T-helper 1 cell treated with Interleukin-12 subunit alpha and Interleukin-12 subunit beta and Interleukin-4 antibody, amounts not matched to agents 30 μg/mL and 1 μg/mL, for 36 hours (primary cell): Measurements from ENCODE around the gene COL6A3.
A peak's percentile ranks its signal among the peaks of the same experiment; 100 is the strongest.

Source experiments
- H3K27ac Mint-ChIP-seq: one replicate; pipeline ENCODE4 v1.8.0; 2021; ENCODE audit warnings: mild to moderate bottlenecking, mixed read lengths
- H3K27me3 Mint-ChIP-seq: one replicate; pipeline ENCODE4 v1.8.0; 2021; ENCODE audit warnings: low read depth, mixed read lengths
- H3K36me3 Mint-ChIP-seq: one replicate; pipeline ENCODE4 v1.8.0; 2021; ENCODE audit warnings: low read depth, mixed read lengths
- H3K4me1 Mint-ChIP-seq: one replicate; pipeline ENCODE4 v1.8.0; 2021; ENCODE audit warnings: low read depth, mixed read lengths
- H3K4me3 Mint-ChIP-seq: one replicate; pipeline ENCODE4 v1.8.0; 2021; ENCODE audit warnings: mild to moderate bottlenecking, moderate library complexity, mixed read lengths
- H3K9me3 Mint-ChIP-seq: one replicate; pipeline ENCODE4 v1.8.0; 2021; ENCODE audit warnings: mixed read lengths

Gene COL6A3

DNA sequence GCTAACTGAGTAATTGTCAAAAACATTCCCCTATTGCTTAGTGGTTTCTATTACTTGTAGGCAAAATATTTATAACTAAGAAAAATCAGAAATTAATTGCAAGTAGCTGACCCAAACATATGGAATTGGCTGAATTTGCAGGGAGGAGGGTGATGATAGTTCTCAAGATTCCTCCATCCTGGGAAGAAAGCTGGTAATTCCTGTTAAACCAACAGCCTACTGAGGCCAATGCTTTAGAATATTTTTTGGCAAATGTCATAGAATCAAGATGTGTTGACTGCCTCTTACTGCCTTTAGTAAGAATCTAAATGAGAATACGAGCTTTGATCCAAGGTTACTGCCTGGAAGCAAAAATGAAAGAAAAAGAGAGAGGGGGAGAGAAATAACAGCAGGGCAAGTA, 120.0 kb downstream of the COL6A3 start:
- Mint-ChIP-seq H3K27ac (no peak overlapping the region), H3K36me3 (no peaks in the 10 kb centered on the region), H3K4me1 (peaks cover 4% of the 10 kb centered on the region), H3K9me3 (no peaks in the 10 kb centered on the region), H3K4me3 (no peak overlapping the region), H3K27me3 (peaks cover 25% of the 10 kb centered on the region)

DNA sequence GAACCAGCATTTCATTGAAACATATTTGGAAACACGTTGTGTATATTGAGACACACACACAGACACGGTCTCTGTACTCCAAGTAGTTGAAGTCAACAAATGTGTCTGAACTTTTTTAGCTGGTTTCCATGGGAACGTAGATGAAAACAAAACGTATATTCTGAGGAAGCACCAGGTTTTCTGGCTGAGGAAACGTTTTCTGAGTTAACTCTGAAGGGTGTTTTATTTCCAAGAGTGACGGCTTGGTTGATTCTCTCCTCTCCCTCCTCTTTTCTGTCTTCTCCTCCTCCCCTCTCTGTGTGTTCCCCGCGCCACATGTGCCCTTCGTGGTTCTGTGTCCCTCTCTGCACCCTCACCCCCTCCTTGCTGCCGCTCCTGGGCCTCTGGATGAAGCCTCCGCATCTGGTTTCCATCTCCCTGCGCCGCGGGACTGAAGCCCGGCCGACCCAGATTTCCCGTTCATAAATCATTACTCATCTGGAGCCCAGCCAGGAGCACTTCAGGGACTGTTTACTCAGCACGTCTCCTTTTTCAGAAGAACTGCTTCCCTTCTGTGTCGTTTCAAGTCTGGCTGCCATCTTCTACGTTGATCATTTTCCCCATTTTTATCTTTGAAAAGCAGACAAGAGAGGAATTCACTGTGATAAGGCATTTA, 122.7 kb downstream of the COL6A3 start:
- peaks cover 32% of the 10 kb centered on the region for H3K27me3 Mint-ChIP-seq
- no peak overlapping the region for H3K27ac Mint-ChIP-seq
- peak overlapping the region; percentile 29 for H3K4me3 Mint-ChIP-seq

DNA sequence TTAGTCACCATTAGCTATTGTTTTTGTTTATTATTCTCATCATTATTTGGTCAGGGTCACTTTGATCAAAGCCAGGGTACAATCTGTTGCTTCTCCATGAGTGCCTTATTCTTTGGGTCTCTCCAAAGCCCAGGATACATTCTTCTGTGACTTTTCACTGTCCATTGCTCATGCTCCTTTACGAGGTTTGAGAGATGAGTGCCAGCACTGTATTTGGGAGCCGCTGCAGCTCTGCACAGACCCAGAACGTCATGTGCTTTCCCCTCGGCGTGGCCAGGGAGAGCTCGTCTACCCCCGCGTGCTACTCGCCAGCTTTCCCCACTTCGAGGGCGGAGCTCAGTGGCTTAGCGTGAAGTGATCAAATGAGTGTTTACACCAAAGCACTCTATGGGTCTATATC, 123.7 kb downstream of the COL6A3 start:
- peaks cover 4% of the 10 kb centered on the region for H3K4me1 Mint-ChIP-seq
- peaks cover 3% of the 10 kb centered on the region for H3K9me3 Mint-ChIP-seq
- H3K36me3 Mint-ChIP-seq, result no peaks in the 10 kb centered on the region
- peaks cover 32% of the 10 kb centered on the region for H3K27me3 Mint-ChIP-seq
- H3K4me3 Mint-ChIP-seq, result no peak overlapping the region
- H3K27ac Mint-ChIP-seq, result no peak overlapping the region

More for the DNA sequence above, 122.7 kb downstream of the COL6A3 start:
- peaks cover 3% of the 10 kb centered on the region for H3K9me3 Mint-ChIP-seq
- no peaks in the 10 kb centered on the region for H3K36me3 Mint-ChIP-seq
- peaks cover 4% of the 10 kb centered on the region for H3K4me1 Mint-ChIP-seq

DNA sequence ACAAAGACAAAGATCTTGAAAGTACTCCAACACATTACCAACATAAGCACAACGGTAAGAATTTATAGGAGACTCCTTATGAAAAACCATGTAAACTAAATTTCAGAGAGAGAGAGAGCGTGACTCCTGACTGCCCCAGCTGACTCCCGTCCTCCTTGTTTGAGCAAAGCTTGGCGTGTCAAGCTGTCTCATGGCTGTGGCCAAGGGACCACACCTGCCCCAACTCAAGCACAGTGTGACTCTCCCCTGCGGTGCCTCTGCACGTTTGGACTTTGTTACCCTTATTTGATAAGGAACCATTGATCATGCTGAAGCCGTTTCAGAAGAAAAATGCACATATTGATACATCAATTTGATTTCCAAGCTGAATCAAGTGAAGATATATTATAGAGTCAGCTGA, 124.8 kb downstream of the COL6A3 start:
- Mint-ChIP-seq H3K9me3 (peaks cover 3% of the 10 kb centered on the region), H3K27me3 (peaks cover 27% of the 10 kb centered on the region), H3K27ac (no peak overlapping the region), H3K36me3 (no peaks in the 10 kb centered on the region), H3K4me1 (peaks cover 4% of the 10 kb centered on the region), H3K4me3 (no peak overlapping the region)

DNA sequence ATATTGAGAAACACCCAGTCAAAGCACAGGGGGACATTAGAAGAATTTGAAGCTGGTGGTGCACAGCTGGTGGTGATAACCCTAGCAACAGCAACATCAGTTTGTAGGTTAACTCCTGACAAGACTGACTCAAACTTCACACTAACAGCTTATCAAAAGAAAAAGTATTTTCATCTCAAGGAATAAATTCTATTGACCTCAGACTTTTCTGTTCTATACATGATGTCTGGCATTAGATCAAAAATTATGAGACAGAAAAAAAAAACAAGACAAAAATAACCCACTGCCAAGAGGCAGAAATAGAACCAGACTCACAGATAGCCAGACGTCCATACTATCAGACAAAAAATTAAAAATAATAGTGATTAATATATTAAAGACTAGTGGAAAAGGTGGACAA, 126.1 kb downstream of the COL6A3 start:
- Mint-ChIP-seq H3K4me1 (peaks cover 4% of the 10 kb centered on the region), H3K27ac (no peak overlapping the region), H3K36me3 (no peaks in the 10 kb centered on the region), H3K4me3 (no peak overlapping the region), H3K27me3 (peaks cover 23% of the 10 kb centered on the region), H3K9me3 (peaks cover 3% of the 10 kb centered on the region)

DNA sequence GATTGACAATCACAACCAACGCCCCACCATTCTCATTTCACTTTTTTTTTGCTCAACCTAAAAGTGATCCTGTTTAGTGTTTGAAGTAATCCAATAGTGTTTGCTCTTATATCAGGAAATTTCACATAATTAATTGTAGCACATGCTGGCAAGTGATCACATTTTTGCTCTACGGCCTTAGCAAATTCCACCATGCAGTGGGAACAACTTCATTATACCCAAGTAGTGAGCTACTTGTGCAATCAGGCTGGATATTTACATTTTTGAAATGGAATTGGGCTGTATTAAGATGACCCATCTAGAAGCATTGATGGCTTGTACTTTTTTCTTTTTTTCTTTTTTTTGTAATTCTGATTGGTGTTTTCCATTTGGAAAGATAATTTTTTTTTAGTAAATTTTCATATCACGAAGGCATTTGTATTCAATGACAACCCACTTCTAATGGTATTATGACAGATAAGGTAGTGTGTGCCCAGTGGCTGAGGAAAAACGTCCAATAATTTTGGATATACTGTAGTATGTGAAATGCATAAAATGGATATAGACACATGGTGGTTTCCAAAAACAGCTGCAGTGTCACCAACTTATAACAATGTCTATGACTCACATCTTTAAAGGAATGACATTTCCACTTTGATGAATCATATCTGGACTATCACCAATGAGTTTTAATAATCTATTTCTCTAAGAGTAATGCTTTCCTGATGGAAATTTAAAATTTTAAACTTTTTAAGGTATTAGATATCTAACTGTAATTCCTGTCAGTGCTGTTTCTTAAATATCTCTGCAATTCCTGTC, 130.6 kb downstream of the COL6A3 start:
- H3K9me3 Mint-ChIP-seq, result peaks cover 3% of the 10 kb centered on the region
- H3K27me3 Mint-ChIP-seq, result peaks cover 8% of the 10 kb centered on the region
- H3K4me1 Mint-ChIP-seq, result no peaks in the 10 kb centered on the region
- H3K4me3 Mint-ChIP-seq, result no peak overlapping the region
- H3K36me3 Mint-ChIP-seq, result no peaks in the 10 kb centered on the region
- H3K27ac Mint-ChIP-seq, result no peak overlapping the region

DNA sequence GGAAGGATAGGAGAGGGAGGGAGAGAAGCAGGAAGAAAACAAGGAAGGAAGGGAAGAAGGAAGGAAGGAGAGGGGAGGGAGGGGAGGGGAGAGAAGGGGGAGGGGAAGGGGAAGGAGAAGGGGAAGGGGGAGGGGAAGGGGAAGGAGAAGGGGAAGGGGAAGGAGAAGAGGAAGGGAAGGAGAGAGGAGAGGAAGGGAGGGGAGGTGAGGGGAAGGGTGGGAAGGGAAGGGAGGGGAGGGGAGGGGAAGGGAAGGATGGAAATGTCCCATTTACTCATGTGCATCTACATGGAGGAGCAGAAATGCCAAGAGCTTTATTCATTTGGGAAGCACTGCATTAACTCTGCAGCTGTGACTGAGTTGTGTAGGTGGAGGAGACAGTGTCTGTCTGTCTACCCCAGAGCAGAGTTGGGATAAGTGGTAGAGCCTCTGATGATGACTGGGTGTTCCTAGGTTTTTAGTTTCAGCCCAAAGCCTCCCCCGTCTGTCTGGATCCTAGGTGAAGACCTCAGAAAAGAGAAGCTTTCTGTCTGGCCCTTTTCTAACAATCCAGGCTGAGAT, 131.3 kb downstream of the COL6A3 start:
- Mint-ChIP-seq H3K27ac (no peak overlapping the region), H3K4me3 (no peak overlapping the region), H3K36me3 (no peaks in the 10 kb centered on the region), H3K27me3 (peaks cover 8% of the 10 kb centered on the region), H3K9me3 (peaks cover 3% of the 10 kb centered on the region), H3K4me1 (no peaks in the 10 kb centered on the region)

DNA sequence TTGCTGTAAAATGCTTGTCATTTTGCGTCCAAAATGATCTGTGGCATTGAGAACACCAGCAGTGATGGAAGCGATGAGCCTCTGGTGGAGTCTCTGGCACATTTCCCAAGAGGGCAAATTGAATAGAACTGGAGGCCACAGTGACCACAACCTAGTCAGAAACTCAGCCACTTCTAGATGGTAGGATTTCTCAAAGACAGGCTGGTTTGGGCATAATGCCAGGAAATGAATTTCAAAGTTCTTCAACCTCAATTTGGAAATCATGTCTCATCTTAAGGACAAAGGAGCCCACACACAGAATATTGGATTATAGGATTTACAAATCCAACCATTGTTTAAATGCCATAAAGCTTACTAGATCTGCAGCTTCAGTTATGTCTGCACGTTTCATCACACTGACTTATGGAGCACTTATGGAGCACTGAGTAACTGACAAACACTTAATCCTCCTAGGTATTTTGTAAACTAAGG, 132.1 kb downstream of the COL6A3 start:
- no peak overlapping the region for H3K27ac Mint-ChIP-seq
- no peaks in the 10 kb centered on the region for H3K36me3 Mint-ChIP-seq
- peaks cover 2% of the 10 kb centered on the region for H3K9me3 Mint-ChIP-seq
- H3K4me3 Mint-ChIP-seq, result no peak overlapping the region
- H3K4me1 Mint-ChIP-seq, result no peaks in the 10 kb centered on the region
- peaks cover 6% of the 10 kb centered on the region for H3K27me3 Mint-ChIP-seq

DNA sequence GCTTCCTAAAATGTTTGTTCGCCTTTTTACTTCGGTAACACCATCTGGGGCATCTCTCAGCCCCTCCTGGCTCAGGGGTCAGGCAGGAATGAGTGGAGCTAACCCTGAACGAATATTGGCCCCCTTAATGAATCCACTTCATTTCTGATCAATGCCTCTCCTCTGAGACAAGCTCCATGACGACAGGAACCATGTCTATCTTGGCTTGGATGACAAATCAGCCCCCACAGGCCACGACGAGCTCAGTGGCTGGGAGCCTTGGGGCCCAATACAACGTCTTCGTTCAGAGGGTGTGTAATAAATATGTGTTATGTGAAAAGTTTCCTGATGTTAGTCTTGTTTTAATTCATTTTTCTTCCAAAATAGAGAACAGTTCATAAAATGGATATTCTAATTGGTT, 133.0 kb downstream of the COL6A3 start:
- Mint-ChIP-seq H3K9me3 (no peaks in the 10 kb centered on the region), H3K4me1 (no peaks in the 10 kb centered on the region), H3K27me3 (peaks cover 12% of the 10 kb centered on the region), H3K27ac (no peak overlapping the region), H3K4me3 (no peak overlapping the region), H3K36me3 (no peaks in the 10 kb centered on the region)

DNA sequence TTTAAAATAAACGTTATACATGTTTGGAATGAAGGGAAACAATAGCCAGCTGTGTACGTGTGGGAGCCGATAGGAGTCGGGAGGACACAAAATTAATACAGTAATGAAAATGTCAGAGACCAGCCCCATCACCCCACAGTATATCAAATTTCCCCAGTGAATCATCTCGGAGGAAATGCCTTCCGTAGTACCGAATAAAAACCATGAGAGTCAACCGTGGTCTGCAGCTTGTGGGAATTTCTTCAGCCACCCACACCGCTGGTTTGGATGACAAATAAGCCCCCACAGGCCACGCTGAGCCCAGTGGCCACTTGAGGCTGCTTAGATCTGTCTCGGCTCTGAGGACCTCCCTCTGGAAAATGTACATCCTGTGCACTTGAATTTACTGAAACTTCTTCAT, 133.7 kb downstream of the COL6A3 start:
- H3K36me3 Mint-ChIP-seq, result no peaks in the 10 kb centered on the region
- H3K4me1 Mint-ChIP-seq, result no peaks in the 10 kb centered on the region
- H3K27me3 Mint-ChIP-seq, result peaks cover 14% of the 10 kb centered on the region
- no peak overlapping the region for H3K27ac Mint-ChIP-seq
- no peak overlapping the region for H3K4me3 Mint-ChIP-seq
- H3K9me3 Mint-ChIP-seq, result no peaks in the 10 kb centered on the region

DNA sequence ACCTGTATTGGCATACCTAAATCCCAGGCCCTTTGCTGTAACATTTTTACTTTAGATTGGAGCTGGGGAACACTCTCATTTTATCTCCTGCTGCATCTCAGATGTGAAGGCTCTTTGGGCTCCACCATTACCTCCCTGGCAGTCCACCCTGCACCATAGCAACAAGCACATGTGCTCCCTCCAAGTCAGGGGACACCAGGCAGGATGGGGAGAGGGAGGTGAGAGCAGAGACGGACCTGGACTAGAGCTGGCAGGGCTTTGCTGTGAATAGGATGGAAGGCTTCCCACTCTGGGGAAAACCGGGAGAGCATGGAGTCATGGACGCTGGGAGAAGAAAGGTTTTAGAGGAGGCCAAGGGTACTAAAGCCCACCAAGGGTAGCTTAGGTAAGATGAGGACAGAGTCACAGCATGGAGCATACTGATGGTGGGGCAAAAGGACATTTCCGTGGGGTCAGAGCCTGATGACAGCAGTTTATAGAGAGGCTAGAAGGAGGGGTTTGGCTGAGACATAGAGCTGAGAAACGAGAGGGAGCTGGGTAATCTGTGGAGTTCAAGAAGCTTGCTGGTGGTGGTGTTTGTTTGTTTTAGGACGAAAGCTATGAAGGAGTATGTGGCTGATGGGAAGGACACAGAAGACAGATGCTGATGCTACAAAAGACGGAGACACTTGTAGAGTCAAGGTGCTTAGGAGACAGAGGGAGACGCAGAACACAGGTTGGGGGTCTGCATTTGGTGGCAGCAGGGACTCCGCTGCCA, 134.8 kb downstream of the COL6A3 start:
- Mint-ChIP-seq H3K36me3 (no peaks in the 10 kb centered on the region), H3K4me3 (no peak overlapping the region), H3K27ac (no peak overlapping the region), H3K9me3 (no peaks in the 10 kb centered on the region), H3K27me3 (peaks cover 14% of the 10 kb centered on the region), H3K4me1 (no peaks in the 10 kb centered on the region)

DNA sequence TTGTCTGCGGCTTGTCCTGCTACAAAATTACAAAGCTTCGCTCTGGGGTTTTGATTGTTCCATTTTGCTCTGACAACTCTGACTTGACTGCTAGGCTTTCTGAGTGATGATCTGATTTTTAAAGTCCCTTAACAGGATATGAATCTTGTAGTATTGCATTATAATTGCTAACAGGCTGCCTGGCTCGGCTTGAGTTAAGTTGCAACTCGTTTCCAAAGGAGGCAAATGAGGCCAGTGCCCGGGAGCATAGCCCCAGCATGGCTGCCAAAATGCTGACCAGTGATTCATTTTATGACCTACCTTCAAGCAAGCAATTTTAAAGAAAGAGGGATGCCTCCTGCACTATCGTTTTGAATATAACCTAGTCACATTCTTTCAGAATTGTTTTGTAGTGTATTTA, 135.4 kb downstream of the COL6A3 start:
- Mint-ChIP-seq H3K9me3 (no peaks in the 10 kb centered on the region), H3K36me3 (no peaks in the 10 kb centered on the region), H3K27ac (no peak overlapping the region), H3K27me3 (peaks cover 14% of the 10 kb centered on the region), H3K4me1 (no peaks in the 10 kb centered on the region), H3K4me3 (no peak overlapping the region)

DNA sequence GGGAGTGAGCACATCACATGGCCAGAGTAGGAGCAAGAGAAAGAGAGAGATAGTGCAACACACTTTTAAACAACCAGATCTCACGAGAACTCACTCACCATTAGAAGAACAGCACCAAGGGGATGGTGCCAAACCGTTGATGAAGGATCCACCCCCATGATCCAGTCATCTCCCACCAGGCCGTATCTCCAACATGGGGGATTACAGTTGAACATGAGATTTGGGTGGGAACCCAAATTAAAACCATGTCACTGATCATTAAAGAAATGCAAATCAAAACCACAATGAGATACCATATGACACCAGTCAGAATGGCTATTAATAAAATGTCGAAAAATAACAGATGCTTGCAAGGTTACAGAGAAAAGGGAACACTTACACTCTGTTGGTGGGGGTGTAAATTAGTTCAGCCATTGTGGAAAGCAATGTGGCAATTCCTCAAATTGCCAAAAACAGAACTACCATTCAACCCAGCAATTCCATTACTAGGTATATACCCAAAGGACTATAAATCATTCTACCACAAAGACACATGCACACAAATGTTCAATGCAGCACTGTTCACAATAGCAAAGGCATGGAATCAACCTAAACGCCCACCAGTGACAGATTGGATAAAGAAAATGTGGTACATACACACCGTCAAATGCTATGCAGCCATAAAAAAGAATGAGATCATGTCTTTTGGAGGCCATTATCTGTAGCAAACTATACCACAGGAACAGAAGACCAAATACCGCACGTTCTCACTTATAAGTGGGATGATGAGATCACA, 137.1 kb downstream of the COL6A3 start:
- no peaks in the 10 kb centered on the region for H3K36me3 Mint-ChIP-seq
- no peaks in the 10 kb centered on the region for H3K4me1 Mint-ChIP-seq
- no peak overlapping the region for H3K27ac Mint-ChIP-seq
- no peaks in the 10 kb centered on the region for H3K9me3 Mint-ChIP-seq
- peaks cover 10% of the 10 kb centered on the region for H3K27me3 Mint-ChIP-seq
- no peak overlapping the region for H3K4me3 Mint-ChIP-seq
